GM10248 (cell line): ENCODE data around the gene TRIP13.
"Not testable (repeated sequence)": the region's sequence is repeated elsewhere in the genome, so short reads cannot be mapped to it uniquely, and the experiment has no call there.

Experiments used
- CTCF ChIA-PET: fragments of 300-600 bp; sonication (Branson Sonifier 250); formaldehyde crosslinking; extraction: SDS; loops from one replicate; lab custom pipeline; 2021; ENCODE audit warnings: antibody characterized with exemption; lab: Yijun Ruan, JAX
- POLR2A ChIA-PET: fragments of 350-650 bp; sonication (Branson Sonifier 250); formaldehyde crosslinking; extraction: SDS; loops from one replicate; lab custom pipeline; 2020; ENCODE audit warnings: antibody characterized with exemption; lab: Yijun Ruan, JAX
- DNase-seq: peaks from one replicate; pipeline ENCODE4 v3.0.0; 2012; ENCODE audit errors: extremely low spot score
- TF ChIP-seq, protein P1 (sequence below): IDR thresholded peaks from 2 replicates; pipeline ENCODE4 v1.5.1; 2012; ENCODE audit warnings: mild to moderate bottlenecking, low read depth; ENCODE audit errors: extremely low read depth, missing control alignments, control extremely low read depth

Gene TRIP13

DNA sequence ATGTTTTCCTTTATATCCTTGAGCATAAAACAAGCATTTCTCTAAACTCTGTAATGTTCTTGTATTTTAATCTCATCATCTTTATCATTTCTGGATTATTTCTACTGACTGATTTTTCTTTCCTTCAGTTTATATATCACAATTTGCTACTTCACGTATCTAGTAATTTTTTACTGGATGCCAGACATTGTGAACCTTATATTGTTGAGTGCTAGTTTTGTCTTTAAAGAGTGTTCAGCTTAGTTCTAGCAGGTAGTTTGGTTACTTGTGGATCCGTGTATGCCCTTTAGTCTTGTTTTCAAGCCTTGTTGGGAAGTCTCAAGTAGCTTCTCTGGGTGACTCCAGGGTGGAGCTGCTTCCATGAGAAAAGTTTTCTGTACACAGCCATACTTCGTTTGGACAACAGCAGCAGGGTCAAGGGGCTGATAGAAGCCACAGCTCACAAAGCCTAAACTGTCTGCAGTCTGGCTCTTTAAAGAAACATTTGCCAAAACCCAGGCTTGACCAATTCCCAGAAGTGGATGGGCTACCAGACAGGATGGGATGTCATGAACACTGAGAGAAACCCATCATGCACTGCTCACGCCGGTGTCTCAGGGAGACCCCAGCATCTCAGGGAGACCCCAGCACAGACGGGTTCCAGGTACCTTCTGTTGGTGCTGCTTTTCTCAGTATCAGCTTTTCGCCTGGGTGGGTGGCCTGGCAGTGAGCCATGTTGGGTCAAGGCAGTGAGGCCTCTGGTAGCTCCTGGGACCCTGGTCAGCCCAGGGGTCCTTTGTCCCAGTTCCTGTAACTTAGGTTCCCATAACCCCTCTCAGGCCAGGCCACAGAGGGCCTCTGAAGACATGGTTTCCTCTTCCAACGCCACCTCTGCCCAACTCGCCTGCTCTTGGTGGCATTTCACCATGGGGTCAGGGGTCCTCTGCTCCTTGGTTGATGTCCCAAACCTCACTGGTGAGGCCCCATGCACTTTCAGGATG is 29.1 kb downstream of the TRIP13 start:
- no peak for DNase-seq
- ChIA-PET POLR2A (interaction anchor here (0.5 kb wide), 1 partner anchor 240 kb away, joined by 11 read pairs; no protein-coding TSS in a partner anchor), CTCF (interaction anchor here (0.8 to 3.4 kb wide), 10 partner anchors 9 to 722 kb away, joined by 3 to 22 read pairs (median 5); no protein-coding TSS in a partner anchor)
- TF ChIP-seq, protein P1, sequence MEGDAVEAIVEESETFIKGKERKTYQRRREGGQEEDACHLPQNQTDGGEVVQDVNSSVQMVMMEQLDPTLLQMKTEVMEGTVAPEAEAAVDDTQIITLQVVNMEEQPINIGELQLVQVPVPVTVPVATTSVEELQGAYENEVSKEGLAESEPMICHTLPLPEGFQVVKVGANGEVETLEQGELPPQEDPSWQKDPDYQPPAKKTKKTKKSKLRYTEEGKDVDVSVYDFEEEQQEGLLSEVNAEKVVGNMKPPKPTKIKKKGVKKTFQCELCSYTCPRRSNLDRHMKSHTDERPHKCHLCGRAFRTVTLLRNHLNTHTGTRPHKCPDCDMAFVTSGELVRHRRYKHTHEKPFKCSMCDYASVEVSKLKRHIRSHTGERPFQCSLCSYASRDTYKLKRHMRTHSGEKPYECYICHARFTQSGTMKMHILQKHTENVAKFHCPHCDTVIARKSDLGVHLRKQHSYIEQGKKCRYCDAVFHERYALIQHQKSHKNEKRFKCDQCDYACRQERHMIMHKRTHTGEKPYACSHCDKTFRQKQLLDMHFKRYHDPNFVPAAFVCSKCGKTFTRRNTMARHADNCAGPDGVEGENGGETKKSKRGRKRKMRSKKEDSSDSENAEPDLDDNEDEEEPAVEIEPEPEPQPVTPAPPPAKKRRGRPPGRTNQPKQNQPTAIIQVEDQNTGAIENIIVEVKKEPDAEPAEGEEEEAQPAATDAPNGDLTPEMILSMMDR = no peak

DNA sequence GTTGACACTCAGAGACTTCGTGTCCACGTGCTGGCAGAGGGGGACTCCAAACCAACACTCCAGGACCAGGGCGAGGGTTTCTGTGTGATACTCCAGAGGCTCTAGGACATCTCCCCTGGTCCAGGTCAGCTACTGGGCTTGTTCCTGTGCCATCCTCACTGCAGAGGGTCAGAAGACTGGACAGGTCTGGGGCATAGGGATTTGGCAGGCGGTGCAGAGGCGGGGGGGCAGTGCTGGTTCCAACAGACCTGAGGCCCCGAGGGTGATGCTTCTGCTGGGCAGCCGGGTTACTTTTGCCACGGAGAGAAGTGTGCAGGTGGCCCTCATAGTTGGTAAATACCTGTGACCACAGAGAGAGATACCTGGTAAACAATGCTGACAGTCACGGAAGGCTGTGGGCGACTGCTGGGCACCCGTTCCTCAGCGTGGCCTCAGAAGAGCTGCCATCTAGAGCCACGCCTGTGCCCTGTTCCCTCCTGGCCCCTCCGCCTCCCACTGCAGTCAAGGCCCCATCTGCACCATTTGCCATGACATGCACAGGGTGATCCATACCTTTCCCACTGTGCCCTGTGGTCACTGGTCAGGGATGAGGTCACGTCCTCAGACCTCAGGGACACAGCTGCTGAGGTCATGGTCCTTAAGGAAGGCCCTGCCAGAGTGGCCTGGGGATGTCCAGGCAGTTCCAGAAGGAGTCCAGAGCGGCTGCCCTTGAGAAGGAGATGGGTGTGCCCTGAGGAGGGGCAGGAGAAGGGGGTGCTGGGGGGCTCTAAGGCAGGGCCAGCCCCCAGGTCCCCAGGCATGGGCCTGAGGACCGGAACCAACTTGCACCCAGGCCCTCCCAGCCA is 30.0 kb downstream of the TRIP13 start:
- CTCF ChIA-PET = interaction anchor here (0.8 to 3.4 kb wide), 14 partner anchors 9 to 727 kb away, joined by 3 to 22 read pairs (median 4); no protein-coding TSS in a partner anchor
- POLR2A ChIA-PET = no interaction called here
- DNase-seq = no peak

DNA sequence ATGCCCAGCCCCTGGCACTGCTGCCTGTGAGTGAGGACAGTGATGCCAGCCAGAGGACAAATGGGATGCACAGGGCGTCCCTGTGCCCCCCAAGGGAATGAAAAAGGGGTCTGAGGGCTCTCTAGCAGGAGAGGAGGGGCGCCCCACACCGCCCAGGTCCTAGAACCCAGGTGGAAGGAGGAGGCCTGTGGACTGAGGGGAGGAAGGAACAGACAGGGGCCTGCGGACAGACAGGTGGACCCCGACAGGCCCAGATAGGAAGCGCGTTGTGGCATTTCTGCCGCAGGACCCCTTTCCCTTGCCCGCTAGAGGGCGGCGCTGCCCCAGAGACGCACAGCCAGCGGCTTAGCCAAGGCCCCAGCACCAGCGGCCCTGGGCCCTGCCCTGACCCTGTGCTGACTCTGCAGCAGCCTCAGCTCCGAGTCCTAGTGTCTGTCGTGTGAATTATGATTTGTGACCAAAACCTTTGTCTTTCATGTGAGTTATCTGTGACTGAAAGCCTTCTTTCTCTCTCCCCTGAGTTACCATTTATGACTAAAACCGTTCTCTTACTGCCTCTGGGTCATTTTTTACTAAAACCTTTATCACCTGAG is 30.7 kb downstream of the TRIP13 start:
- POLR2A ChIA-PET = no interaction called here
- TF ChIP-seq, protein P1 = peak; percentile 89
- CTCF ChIA-PET = interaction anchor here (0.7 to 3.4 kb wide), 34 partner anchors 8 to 730 kb away, joined by 3 to 22 read pairs (median 3); no protein-coding TSS in a partner anchor
- peak; percentile 89 for DNase-seq

More for the DNA sequence above, 30.0 kb downstream of the TRIP13 start:
- TF ChIP-seq, protein P1 = no peak

DNA sequence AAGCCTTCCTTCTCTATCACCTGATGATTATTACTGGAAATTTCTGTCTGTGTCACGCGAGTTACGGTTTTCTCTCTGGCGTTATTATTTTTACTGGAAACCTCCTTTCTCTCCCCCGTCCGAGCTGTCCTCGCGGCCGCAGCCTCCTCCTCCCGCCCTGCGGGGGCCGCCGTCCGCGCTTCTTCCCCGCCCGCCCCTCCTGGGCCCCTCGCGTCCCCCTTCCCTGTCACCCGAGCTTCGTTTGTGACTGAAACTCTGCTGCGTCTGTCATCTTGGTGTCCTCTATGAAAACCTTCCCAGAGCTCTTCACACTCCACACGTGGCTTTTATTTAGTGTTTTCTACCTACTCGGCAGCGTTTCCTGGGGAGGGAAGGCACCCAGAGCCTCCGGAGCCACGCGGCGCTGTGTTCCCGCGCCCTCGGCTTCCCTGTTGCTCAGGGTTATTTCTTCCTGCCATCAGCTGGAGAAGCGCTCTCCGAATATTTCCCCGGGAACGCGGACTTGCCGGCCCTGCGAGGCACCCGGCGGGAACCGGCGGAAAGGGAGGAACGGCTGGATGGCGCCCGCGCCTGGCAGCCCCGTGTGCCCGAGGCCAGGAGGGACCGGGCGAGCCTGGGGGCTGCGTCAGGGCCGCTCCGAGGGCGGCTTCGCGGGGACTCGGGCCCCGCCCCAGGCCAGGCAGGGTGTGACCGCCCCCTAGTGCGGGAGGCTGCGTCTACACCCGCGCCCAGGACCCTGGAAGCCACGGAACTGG is 33.9 kb downstream of the TRIP13 start:
- ChIA-PET POLR2A (no interaction called here), CTCF (interaction anchor here (1.2 kb wide), 1 partner anchor 26 kb away, joined by 3 read pairs; no protein-coding TSS in a partner anchor)
- peak; percentile 57 for DNase-seq
- TF ChIP-seq, protein P1 = peak; percentile 12

- POLR2A ChIA-PET = no interaction called here
- TF ChIP-seq, protein P1 = no peak
- no peak for DNase-seq
- CTCF ChIA-PET = interaction anchor here (1.2 kb wide), 1 partner anchor 27 kb away, joined by 3 read pairs; no protein-coding TSS in a partner anchor
These were observed 34.7 kb downstream of the TRIP13 start for GRCh38 chr5:927172-928015.

- CTCF ChIA-PET, DNase-seq, POLR2A ChIA-PET: not testable (repeated sequence)
These were observed 36.5 kb downstream of the TRIP13 start for GRCh38 chr5:929182-929581.
